ENCODE results near the gene PDZRN3. TPM values are rescaled to one million over a fixed set of nuclear protein-coding genes. Genes with fewer than 3 reads are reported as not detected.

The PDZRN3 gene
- polyA plus RNA-seq, 4 donors: 2.2 to 21.4 (median 14.1) TPM

- Histone ChIP-seq H3K4me1 (ENCODE audit: control insufficient read depth in 3 of 3, insufficient read depth in 2 of 3, low read depth in 1 of 3, low read length in 2 of 3) (no peaks in the 10 kb centered on the region), H3K9me3 (ENCODE audit: control insufficient read depth in 2 of 2, insufficient read depth in 1 of 2, low read depth in 1 of 2, low read length in 1 of 2) (no peaks in the 10 kb centered on the region), H3K27me3 (ENCODE audit: control insufficient read depth in 3 of 3, insufficient read depth in 3 of 3, low read length in 3 of 3) (no peaks in the 10 kb centered on the region), H3K4me3 (ENCODE audit: low read depth in 1 of 3, low read length in 3 of 3) (no peak overlapping the region), H3K36me3 (ENCODE audit: control insufficient read depth in 3 of 3, insufficient read depth in 2 of 3, low read depth in 1 of 3, low read length in 3 of 3) (peaks cover 0 to 42% (median 0%) of the 10 kb centered on the region in 3 donors), H3K27ac (ENCODE audit: low read depth in 1 of 3, low read length in 2 of 3) (no peak overlapping the region)
- FAIRE-seq: no peak
- 74 to 85% (median 75%) methylated on average over 1 of the region's 1 CpG for WGBS, 3 donors
- DNase-seq: no peak
Observed at GRCh38 chr3:73389928-73390327, 234.8 kb downstream of the PDZRN3 start.

GRCh38 chr3:73389117-73389813 is 235.5 kb downstream of the PDZRN3 start:
- FAIRE-seq (no peak), DNase-seq (no peak)
- Histone ChIP-seq H3K4me1 (ENCODE audit: control insufficient read depth in 3 of 3, insufficient read depth in 2 of 3, low read depth in 1 of 3, low read length in 2 of 3) (no peaks in the 10 kb centered on the region), H3K4me3 (ENCODE audit: low read depth in 1 of 3, low read length in 3 of 3) (no peak overlapping the region), H3K9me3 (ENCODE audit: control insufficient read depth in 2 of 2, insufficient read depth in 1 of 2, low read depth in 1 of 2, low read length in 1 of 2) (peaks cover 0 to 3% of the 10 kb centered on the region in 2 donors), H3K27me3 (ENCODE audit: control insufficient read depth in 3 of 3, insufficient read depth in 3 of 3, low read length in 3 of 3) (no peaks in the 10 kb centered on the region), H3K36me3 (ENCODE audit: control insufficient read depth in 3 of 3, insufficient read depth in 2 of 3, low read depth in 1 of 3, low read length in 3 of 3) (peaks cover 0 to 49% (median 0%) of the 10 kb centered on the region in 3 donors), H3K27ac (ENCODE audit: low read depth in 1 of 3, low read length in 2 of 3) (no peak overlapping the region)
- WGBS, 3 donors: 67 to 84% (median 84%) methylated on average over 10 of the region's 10 CpGs

DNA sequence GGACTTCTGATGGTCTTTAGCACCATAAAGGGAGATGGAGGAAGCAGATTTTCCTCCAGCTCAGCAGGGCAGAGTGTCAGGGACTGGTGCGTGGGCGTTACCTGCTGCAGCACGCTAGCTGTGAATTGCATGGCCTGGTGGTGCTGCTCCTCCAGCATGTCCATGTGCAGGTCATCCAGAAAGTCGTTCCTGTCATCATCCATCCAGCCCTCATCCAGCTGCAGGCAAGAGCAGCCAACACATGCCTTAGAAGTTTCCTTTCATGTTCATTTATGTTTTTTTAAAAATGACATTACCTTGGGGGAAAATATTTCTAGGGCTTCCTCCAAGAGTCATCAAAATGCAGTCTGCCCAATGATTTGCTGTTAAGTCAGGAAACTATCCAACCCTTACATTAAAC is 239.2 kb downstream of the PDZRN3 start:
- FAIRE-seq (no peak), DNase-seq (no peak)
- 84% methylated on average over 4 of the region's 4 CpGs for WGBS, 3 donors
- H3K27ac ChIP-seq (ENCODE audit: low read depth in 1 of 3, low read length in 2 of 3): no peak overlapping the region
- H3K27me3 ChIP-seq (ENCODE audit: control insufficient read depth in 3 of 3, insufficient read depth in 3 of 3, low read length in 3 of 3): no peaks in the 10 kb centered on the region
- H3K36me3 ChIP-seq (ENCODE audit: control insufficient read depth in 3 of 3, insufficient read depth in 2 of 3, low read depth in 1 of 3, low read length in 3 of 3): peaks cover 0 to 49% (median 4%) of the 10 kb centered on the region in 3 donors
- H3K4me1 ChIP-seq (ENCODE audit: control insufficient read depth in 3 of 3, insufficient read depth in 2 of 3, low read depth in 1 of 3, low read length in 2 of 3): no peaks in the 10 kb centered on the region
- no peak overlapping the region for H3K4me3 ChIP-seq (ENCODE audit: low read depth in 1 of 3, low read length in 3 of 3)
- peaks cover 0 to 6% of the 10 kb centered on the region in 2 donors for H3K9me3 ChIP-seq (ENCODE audit: control insufficient read depth in 2 of 2, insufficient read depth in 1 of 2, low read depth in 1 of 2, low read length in 1 of 2)

DNA sequence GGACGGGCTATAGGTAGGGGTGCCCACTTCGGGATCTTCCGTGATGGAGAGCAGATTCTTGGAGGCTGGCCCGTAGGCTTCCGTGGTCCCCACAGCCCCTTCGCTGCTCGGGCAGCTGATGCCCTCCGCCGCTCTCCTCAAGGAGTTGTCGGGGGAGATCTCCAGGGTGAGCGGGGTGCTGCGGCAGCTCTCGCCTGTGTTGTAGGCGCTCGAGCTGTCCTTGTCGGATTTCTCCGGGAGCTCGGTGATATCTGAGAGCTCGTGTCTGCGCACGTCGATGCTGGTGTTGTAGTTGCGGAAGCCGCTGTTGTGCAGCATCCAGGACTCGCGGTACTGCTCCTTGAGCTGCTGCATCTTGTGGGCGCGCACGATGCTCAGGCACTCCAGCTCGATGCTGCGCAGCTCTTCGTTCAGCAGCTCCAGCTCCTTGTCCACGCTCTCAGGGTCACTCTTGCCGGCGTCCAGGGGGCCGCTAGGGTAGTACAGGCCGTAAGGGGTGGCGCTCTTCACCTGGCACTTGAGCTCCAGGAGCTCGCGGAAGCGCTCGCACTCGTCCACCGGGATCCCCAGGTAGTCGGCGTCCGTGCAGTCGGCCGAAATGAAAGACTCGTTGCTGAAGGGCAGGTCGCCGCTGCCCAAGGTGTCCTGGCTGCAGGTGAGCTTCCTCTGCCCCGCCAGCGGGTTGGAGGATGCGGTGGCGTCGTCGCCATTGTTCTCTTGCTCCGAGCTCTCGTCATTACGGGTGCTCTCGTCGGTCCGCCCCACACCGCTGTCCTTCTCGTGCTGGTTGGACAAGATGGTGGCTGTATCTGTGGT is 240.4 kb downstream of the PDZRN3 start:
- FAIRE-seq: no peak

GRCh38 chr3:73383470-73384049 is 241.2 kb downstream of the PDZRN3 start:
- Histone ChIP-seq H3K27me3 (ENCODE audit: control insufficient read depth in 3 of 3, insufficient read depth in 3 of 3, low read length in 3 of 3) (no peaks in the 10 kb centered on the region), H3K36me3 (ENCODE audit: control insufficient read depth in 3 of 3, insufficient read depth in 2 of 3, low read depth in 1 of 3, low read length in 3 of 3) (peaks cover 0 to 40% (median 4%) of the 10 kb centered on the region in 3 donors), H3K4me1 (ENCODE audit: control insufficient read depth in 3 of 3, insufficient read depth in 2 of 3, low read depth in 1 of 3, low read length in 2 of 3) (no peaks in the 10 kb centered on the region), H3K9me3 (ENCODE audit: control insufficient read depth in 2 of 2, insufficient read depth in 1 of 2, low read depth in 1 of 2, low read length in 1 of 2) (peaks cover 0 to 6% of the 10 kb centered on the region in 2 donors), H3K4me3 (ENCODE audit: low read depth in 1 of 3, low read length in 3 of 3) (no peak overlapping the region), H3K27ac (ENCODE audit: low read depth in 1 of 3, low read length in 2 of 3) (no peak overlapping the region)
- WGBS, 3 donors: 90 to 97% (median 95%) methylated on average over 47 of the region's 47 CpGs
- FAIRE-seq (no peak), DNase-seq (no peak)

More for the DNA sequence above, 240.4 kb downstream of the PDZRN3 start:
- Histone ChIP-seq H3K36me3 (ENCODE audit: control insufficient read depth in 3 of 3, insufficient read depth in 2 of 3, low read depth in 1 of 3, low read length in 3 of 3) (peaks cover 0 to 44% (median 4%) of the 10 kb centered on the region in 3 donors), H3K9me3 (ENCODE audit: control insufficient read depth in 2 of 2, insufficient read depth in 1 of 2, low read depth in 1 of 2, low read length in 1 of 2) (peaks cover 0 to 6% of the 10 kb centered on the region in 2 donors), H3K27me3 (ENCODE audit: control insufficient read depth in 3 of 3, insufficient read depth in 3 of 3, low read length in 3 of 3) (no peaks in the 10 kb centered on the region), H3K27ac (ENCODE audit: low read depth in 1 of 3, low read length in 2 of 3) (no peak overlapping the region), H3K4me1 (ENCODE audit: control insufficient read depth in 3 of 3, insufficient read depth in 2 of 3, low read depth in 1 of 3, low read length in 2 of 3) (no peaks in the 10 kb centered on the region), H3K4me3 (ENCODE audit: low read depth in 1 of 3, low read length in 3 of 3) (no peak overlapping the region)
- 93 to 95% (median 95%) methylated on average over 66 of the region's 66 CpGs for WGBS, 3 donors
- DNase-seq: no peak

DNA sequence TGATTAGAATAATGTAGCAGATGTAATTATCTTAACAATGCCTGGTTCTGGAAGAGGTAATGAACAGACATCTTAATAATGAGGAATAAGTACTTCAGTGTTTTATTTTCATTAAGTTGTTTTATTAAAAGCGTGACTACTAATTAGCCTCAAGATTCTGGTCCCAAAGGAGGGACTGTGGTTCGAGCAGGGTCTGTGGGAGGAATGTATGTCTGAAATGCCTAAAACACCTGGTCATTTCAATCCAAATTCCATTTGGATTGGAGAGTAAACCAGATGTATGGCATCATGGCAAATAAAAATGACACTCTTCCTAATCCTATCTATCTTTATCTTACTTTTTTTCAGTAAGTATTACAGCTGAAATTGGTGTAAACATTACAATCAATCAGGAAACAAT is 243.2 kb downstream of the PDZRN3 start:
- no peaks in the 10 kb centered on the region for H3K27me3 ChIP-seq (ENCODE audit: control insufficient read depth in 3 of 3, insufficient read depth in 3 of 3, low read length in 3 of 3)
- H3K36me3 ChIP-seq (ENCODE audit: control insufficient read depth in 3 of 3, insufficient read depth in 2 of 3, low read depth in 1 of 3, low read length in 3 of 3): peaks cover 0 to 28% (median 4%) of the 10 kb centered on the region in 3 donors
- peaks cover 0 to 6% of the 10 kb centered on the region in 2 donors for H3K9me3 ChIP-seq (ENCODE audit: control insufficient read depth in 2 of 2, insufficient read depth in 1 of 2, low read depth in 1 of 2, low read length in 1 of 2)
- 76 to 81% (median 77%) methylated on average over 2 of the region's 2 CpGs for WGBS, 3 donors
- DNase-seq (no peak), FAIRE-seq (no peak)
- no peak overlapping the region for H3K27ac ChIP-seq (ENCODE audit: low read depth in 1 of 3, low read length in 2 of 3)
- H3K4me1 ChIP-seq (ENCODE audit: control insufficient read depth in 3 of 3, insufficient read depth in 2 of 3, low read depth in 1 of 3, low read length in 2 of 3): no peaks in the 10 kb centered on the region
- H3K4me3 ChIP-seq (ENCODE audit: low read depth in 1 of 3, low read length in 3 of 3): no peak overlapping the region

GRCh38 chr3:73380735-73381532 is 243.8 kb downstream of the PDZRN3 start:
- FAIRE-seq (no peak), DNase-seq (peak; percentile 16 to 41)
- Histone ChIP-seq H3K27ac (ENCODE audit: low read depth in 1 of 3, low read length in 2 of 3) (no peak overlapping the region), H3K36me3 (ENCODE audit: control insufficient read depth in 3 of 3, insufficient read depth in 2 of 3, low read depth in 1 of 3, low read length in 3 of 3) (peaks cover 0 to 22% (median 4%) of the 10 kb centered on the region in 3 donors), H3K4me1 (ENCODE audit: control insufficient read depth in 3 of 3, insufficient read depth in 2 of 3, low read depth in 1 of 3, low read length in 2 of 3) (no peaks in the 10 kb centered on the region), H3K9me3 (ENCODE audit: control insufficient read depth in 2 of 2, insufficient read depth in 1 of 2, low read depth in 1 of 2, low read length in 1 of 2) (peaks cover 0 to 6% of the 10 kb centered on the region in 2 donors), H3K4me3 (ENCODE audit: low read depth in 1 of 3, low read length in 3 of 3) (no peak overlapping the region), H3K27me3 (ENCODE audit: control insufficient read depth in 3 of 3, insufficient read depth in 3 of 3, low read length in 3 of 3) (no peaks in the 10 kb centered on the region)
- 57 to 79% (median 65%) methylated on average over 15 of the region's 15 CpGs for WGBS, 3 donors

DNA sequence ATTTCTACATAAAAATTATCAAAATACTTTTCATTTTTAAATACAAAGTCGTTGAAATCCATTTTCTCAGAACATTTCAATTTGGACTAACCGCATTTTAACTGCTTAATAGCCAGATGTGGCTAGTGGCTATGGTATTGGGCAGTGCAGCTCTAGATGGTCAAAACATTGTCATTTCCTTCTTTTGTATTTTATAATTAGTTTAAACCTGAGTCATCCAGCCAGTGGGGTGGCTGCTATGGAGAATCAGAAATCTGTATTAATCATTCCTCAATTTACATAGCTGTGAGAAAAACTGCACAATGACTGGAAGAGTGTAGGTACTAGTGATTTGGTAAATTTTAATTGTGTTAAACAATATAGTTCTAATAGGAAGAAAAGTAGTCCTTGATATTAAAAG is 245.3 kb downstream of the PDZRN3 start:
- no peak overlapping the region for H3K4me3 ChIP-seq (ENCODE audit: low read depth in 1 of 3, low read length in 3 of 3)
- WGBS, 3 donors: 54 to 73% (median 64%) methylated on average over 2 of the region's 2 CpGs
- no peaks in the 10 kb centered on the region for H3K27me3 ChIP-seq (ENCODE audit: control insufficient read depth in 3 of 3, insufficient read depth in 3 of 3, low read length in 3 of 3)
- DNase-seq (no peak), FAIRE-seq (no peak)
- peaks cover 0 to 6% of the 10 kb centered on the region in 2 donors for H3K9me3 ChIP-seq (ENCODE audit: control insufficient read depth in 2 of 2, insufficient read depth in 1 of 2, low read depth in 1 of 2, low read length in 1 of 2)
- no peaks in the 10 kb centered on the region for H3K4me1 ChIP-seq (ENCODE audit: control insufficient read depth in 3 of 3, insufficient read depth in 2 of 3, low read depth in 1 of 3, low read length in 2 of 3)
- H3K27ac ChIP-seq (ENCODE audit: low read depth in 1 of 3, low read length in 2 of 3): no peak overlapping the region
- H3K36me3 ChIP-seq (ENCODE audit: control insufficient read depth in 3 of 3, insufficient read depth in 2 of 3, low read depth in 1 of 3, low read length in 3 of 3): peaks cover 0 to 12% (median 4%) of the 10 kb centered on the region in 3 donors

All from small intestine (tissue), 7 donors.